Bronchial epithelial cell (primary cell): Measurements from ENCODE around the gene LRCH2. TPM values are rescaled to one million over a fixed set of nuclear protein-coding genes. Genes with fewer than 3 reads are reported as not detected.

ENCODE experiments used
- DNase-seq: peaks from one replicate; pipeline ENCODE4 v3.0.0-alpha.2; 2010; ENCODE audit warnings: low read depth
- FAIRE-seq: peaks from 2 replicates; lab custom pipeline; 2011; peaks lifted over from hg19 to GRCh38; lab: Jason Lieb, UNC
- H3K27me3 ChIP-seq: 2 replicates; pipeline ENCODE4 v1.5.1; 2011; ENCODE audit warnings: low read length; ENCODE audit not compliant: control insufficient read depth, insufficient read depth
- H3K36me3 ChIP-seq: 2 replicates; pipeline ENCODE4 v1.5.1; 2011; ENCODE audit warnings: low read length; ENCODE audit not compliant: control insufficient read depth, insufficient read depth
- H3K4me3 ChIP-seq: 2 replicates; pipeline ENCODE4 v1.5.1; 2011; ENCODE audit warnings: mild to moderate bottlenecking, low read depth, low read length, control low read depth
- CTCF ChIP-seq: IDR thresholded peaks from 2 replicates; pipeline ENCODE4 v1.5.1; 2011; ENCODE audit warnings: mild to moderate bottlenecking, moderate library complexity, low read length, control low read depth, inconsistent platforms; ENCODE audit not compliant: insufficient read depth, severe bottlenecking
- total RNA-seq: library from RNA; depleted of rRNA; stranded (reverse); fragments of >200 nt; gene quantifications from 2 replicates; pipeline ENCODE4 v1.2.1, GENCODE V29; 2014

LRCH2 gene
- total RNA-seq, 1 donor from 2014 or later, result 0.26 TPM

GRCh38 chrX:115177932-115178331, 56.0 kb downstream of the LRCH2 start:
- TF ChIP-seq CTCF, result no peak
- no peak for FAIRE-seq
- H3K27me3 ChIP-seq, result no peaks in the 10 kb centered on the region
- H3K4me3 ChIP-seq, result no peak overlapping the region
- H3K36me3 ChIP-seq, result no peaks in the 10 kb centered on the region
- peak; percentile 8 for DNase-seq

- TF ChIP-seq CTCF, result no peak
- Histone ChIP-seq H3K27me3 (no peaks in the 10 kb centered on the region), H3K36me3 (no peaks in the 10 kb centered on the region), H3K4me3 (no peak overlapping the region)
- DNase-seq (no peak), FAIRE-seq (no peak)
These were observed 59.3 kb downstream of the LRCH2 start for GRCh38 chrX:115174548-115174947.

GRCh38 chrX:115173181-115173580, 60.7 kb downstream of the LRCH2 start:
- no peaks in the 10 kb centered on the region for H3K27me3 ChIP-seq
- DNase-seq, result no peak
- H3K4me3 ChIP-seq, result no peak overlapping the region
- no peak for FAIRE-seq
- TF ChIP-seq CTCF, result no peak
- no peaks in the 10 kb centered on the region for H3K36me3 ChIP-seq

- no peak overlapping the region for H3K4me3 ChIP-seq
- peak; percentile 39 for DNase-seq
- no peaks in the 10 kb centered on the region for H3K27me3 ChIP-seq
- no peaks in the 10 kb centered on the region for H3K36me3 ChIP-seq
- peak; percentile 13 for TF ChIP-seq CTCF
- FAIRE-seq, result no peak
These were observed 86.7 kb downstream of the LRCH2 start for GRCh38 chrX:115147220-115147619.

- Histone ChIP-seq H3K27me3 (no peaks in the 10 kb centered on the region), H3K36me3 (no peaks in the 10 kb centered on the region), H3K4me3 (no peak overlapping the region)
- no peak for TF ChIP-seq CTCF
- no peak for DNase-seq
- no peak for FAIRE-seq
These were observed 91.8 kb downstream of the LRCH2 start for GRCh38 chrX:115142057-115142456.

GRCh38 chrX:115138040-115138439, 95.9 kb downstream of the LRCH2 start:
- FAIRE-seq (no peak), DNase-seq (no peak)
- H3K36me3 ChIP-seq, result no peaks in the 10 kb centered on the region
- TF ChIP-seq CTCF, result no peak
- H3K27me3 ChIP-seq, result no peaks in the 10 kb centered on the region
- no peak overlapping the region for H3K4me3 ChIP-seq
